ENCODE data around the gene STAMBPL1.
"Not testable (repeated sequence)": the region's sequence is repeated elsewhere in the genome, so short reads cannot be mapped to it uniquely, and the experiment has no call there.

Gene STAMBPL1

GRCh38 chr10:88879534-88880281, at the start of gene STAMBPL1:
TSS of gene STAMBPL1 (plus strand) at chr10:88880245. CDS start at chr10:88901709, 21,464 bp downstream.
- DNase-seq (ENCODE audit: low spot score): no peak

- DNase-seq (ENCODE audit: low spot score): no peak
Measured at GRCh38 chr10:88830643-88831268, 49.3 kb upstream of the STAMBPL1 start.

- no peak for DNase-seq (ENCODE audit: low spot score)
Measured at GRCh38 chr10:88831709-88832108, 48.3 kb upstream of the STAMBPL1 start.

GRCh38 chr10:88832376-88832775, 47.7 kb upstream of the STAMBPL1 start:
- DNase-seq (ENCODE audit: low spot score): no peak

- no peak for DNase-seq (ENCODE audit: low spot score)
Measured at GRCh38 chr10:88833156-88833555, 46.9 kb upstream of the STAMBPL1 start.

GRCh38 chr10:88833723-88834122, 46.3 kb upstream of the STAMBPL1 start:
- DNase-seq (ENCODE audit: low spot score): no peak

- DNase-seq (ENCODE audit: low spot score): peak; percentile 85
Measured at GRCh38 chr10:88835096-88835909, 44.7 kb upstream of the STAMBPL1 start.

GRCh38 chr10:88835910-88836221, 44.2 kb upstream of the STAMBPL1 start:
- DNase-seq (ENCODE audit: low spot score): no peak

GRCh38 chr10:88837632-88838031, 42.4 kb upstream of the STAMBPL1 start:
- DNase-seq (ENCODE audit: low spot score): not testable (repeated sequence)

- DNase-seq (ENCODE audit: low spot score): no peak
Measured at GRCh38 chr10:88838766-88839350, 41.2 kb upstream of the STAMBPL1 start.

- DNase-seq (ENCODE audit: low spot score): no peak
Measured at GRCh38 chr10:88840104-88840503, 39.9 kb upstream of the STAMBPL1 start.

- DNase-seq (ENCODE audit: low spot score): no peak
Measured at GRCh38 chr10:88840881-88841280, 39.2 kb upstream of the STAMBPL1 start.

- no peak for DNase-seq (ENCODE audit: low spot score)
Measured at GRCh38 chr10:88841316-88842111, 38.5 kb upstream of the STAMBPL1 start.

- DNase-seq (ENCODE audit: low spot score): no peak
Measured at GRCh38 chr10:88843171-88843570, 36.9 kb upstream of the STAMBPL1 start.

GRCh38 chr10:88848499-88848898, 31.5 kb upstream of the STAMBPL1 start:
- peak; percentile 61 for DNase-seq (ENCODE audit: low spot score)

- DNase-seq (ENCODE audit: low spot score): no peak
Measured at GRCh38 chr10:88849234-88849633, 30.8 kb upstream of the STAMBPL1 start.

- DNase-seq (ENCODE audit: low spot score): no peak
Measured at GRCh38 chr10:88850712-88851111, 29.3 kb upstream of the STAMBPL1 start.

GRCh38 chr10:88851706-88852105, 28.3 kb upstream of the STAMBPL1 start, which contains the start of gene ANKRD22:
TSS of gene ANKRD22 (minus strand) at chr10:88851844. CDS start at chr10:88851607, 237 bp downstream.
- peak; percentile 85 for DNase-seq (ENCODE audit: low spot score)

GRCh38 chr10:88852327-88852726, 27.7 kb upstream of the STAMBPL1 start:
- DNase-seq (ENCODE audit: low spot score): no peak

GRCh38 chr10:88853155-88853881, 26.7 kb upstream of the STAMBPL1 start:
- DNase-seq (ENCODE audit: low spot score): no peak

GRCh38 chr10:88854684-88855083, 25.4 kb upstream of the STAMBPL1 start:
- DNase-seq (ENCODE audit: low spot score): no peak

Measured in LoVo (cell line).